ENCODE results near the gene IMPDH1.

Gene IMPDH1

GRCh38 chr7:128379900-128380479 is 29.8 kb downstream of the IMPDH1 start:
- no peaks in the 10 kb centered on the region for H3K27me3 ChIP-seq (ENCODE audit: control insufficient read depth in 5 of 5, insufficient read depth in 4 of 5, low read length in 5 of 5)
- no peak overlapping the region for H3K4me3 ChIP-seq (ENCODE audit: low read depth in 1 of 5, low read length in 5 of 5)
- H3K4me1 ChIP-seq (ENCODE audit: control insufficient read depth in 5 of 5, insufficient read depth in 5 of 5, low read length in 5 of 5), result peaks cover 0 to 18% (median 11%) of the 10 kb centered on the region in 5 donors
- H3K9me3 ChIP-seq (ENCODE audit: control insufficient read depth in 5 of 5, low read length in 5 of 5), result no peaks in the 10 kb centered on the region
- no peak overlapping the region for H3K27ac ChIP-seq (ENCODE audit: low read depth, low read length)
- H3K9ac ChIP-seq (ENCODE audit: low read length in 5 of 5), result no peak overlapping the region
- no peaks in the 10 kb centered on the region for H3K36me3 ChIP-seq (ENCODE audit: control insufficient read depth in 5 of 5, insufficient read depth in 5 of 5, low read length in 5 of 5)

DNA sequence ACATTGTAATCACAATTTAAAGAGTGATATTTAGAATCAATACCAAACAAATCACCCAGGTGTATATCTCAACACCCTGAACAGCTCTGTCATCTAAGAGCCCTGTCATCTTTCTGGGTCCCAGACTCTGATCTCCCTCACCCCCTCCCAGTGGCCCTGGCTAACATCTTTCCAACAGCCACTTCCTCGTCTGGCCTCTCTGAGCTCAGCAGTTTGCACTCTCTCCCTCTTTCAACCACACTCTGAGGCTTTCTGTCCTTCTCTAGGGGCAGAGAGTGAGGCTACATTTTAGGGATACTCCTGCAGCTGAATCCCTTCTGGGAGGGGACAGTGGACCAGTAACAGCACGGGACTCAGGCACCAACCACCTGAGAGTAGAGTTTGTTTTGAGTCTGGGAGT is 31.1 kb downstream of the IMPDH1 start:
- H3K4me1 ChIP-seq (ENCODE audit: control insufficient read depth in 5 of 5, insufficient read depth in 5 of 5, low read length in 5 of 5), result peaks cover 0 to 15% (median 9%) of the 10 kb centered on the region in 5 donors
- H3K4me3 ChIP-seq (ENCODE audit: low read depth in 1 of 5, low read length in 5 of 5), result no peak overlapping the region
- H3K9ac ChIP-seq (ENCODE audit: low read length in 5 of 5), result no peak overlapping the region
- no peaks in the 10 kb centered on the region for H3K36me3 ChIP-seq (ENCODE audit: control insufficient read depth in 5 of 5, insufficient read depth in 5 of 5, low read length in 5 of 5)
- H3K27me3 ChIP-seq (ENCODE audit: control insufficient read depth in 5 of 5, insufficient read depth in 4 of 5, low read length in 5 of 5), result no peaks in the 10 kb centered on the region
- H3K27ac ChIP-seq (ENCODE audit: low read depth, low read length), result no peak overlapping the region
- peaks cover 0 to 2% (median 0%) of the 10 kb centered on the region in 5 donors for H3K9me3 ChIP-seq (ENCODE audit: control insufficient read depth in 5 of 5, low read length in 5 of 5)

GRCh38 chr7:128376077-128376476 is 33.7 kb downstream of the IMPDH1 start:
- H3K9me3 ChIP-seq (ENCODE audit: control insufficient read depth in 5 of 5, low read length in 5 of 5), result peaks cover 0 to 2% (median 0%) of the 10 kb centered on the region in 5 donors
- H3K4me3 ChIP-seq (ENCODE audit: low read depth in 1 of 5, low read length in 5 of 5), result no peak overlapping the region
- no peak overlapping the region for H3K27ac ChIP-seq (ENCODE audit: low read depth, low read length)
- peaks cover 0 to 4% (median under 1%) of the 10 kb centered on the region in 5 donors for H3K4me1 ChIP-seq (ENCODE audit: control insufficient read depth in 5 of 5, insufficient read depth in 5 of 5, low read length in 5 of 5)
- H3K27me3 ChIP-seq (ENCODE audit: control insufficient read depth in 5 of 5, insufficient read depth in 4 of 5, low read length in 5 of 5), result no peaks in the 10 kb centered on the region
- H3K36me3 ChIP-seq (ENCODE audit: control insufficient read depth in 5 of 5, insufficient read depth in 5 of 5, low read length in 5 of 5), result no peaks in the 10 kb centered on the region
- no peak overlapping the region for H3K9ac ChIP-seq (ENCODE audit: low read length in 5 of 5)

DNA sequence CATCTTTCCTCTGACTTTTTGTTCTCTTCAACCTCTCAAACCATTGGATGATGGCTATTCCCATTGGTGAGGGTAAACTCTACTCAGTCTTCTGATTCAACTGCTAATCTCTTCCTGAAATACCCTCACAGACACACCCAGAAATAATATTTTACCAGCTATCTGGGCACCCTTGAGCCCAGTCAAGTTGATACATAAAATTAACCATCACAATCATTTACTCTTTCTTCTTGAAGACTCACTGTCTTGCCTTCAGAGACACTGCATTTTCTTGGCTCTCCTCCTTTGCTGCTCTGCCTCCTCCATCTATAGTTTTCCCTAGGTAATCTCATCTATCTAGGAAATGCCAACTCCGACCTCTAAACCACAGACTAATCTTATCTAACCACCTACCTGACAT is 35.7 kb downstream of the IMPDH1 start:
- H3K9me3 ChIP-seq (ENCODE audit: control insufficient read depth in 5 of 5, low read length in 5 of 5), result peaks cover 0 to 2% (median 0%) of the 10 kb centered on the region in 5 donors
- H3K4me1 ChIP-seq (ENCODE audit: control insufficient read depth in 5 of 5, insufficient read depth in 5 of 5, low read length in 5 of 5), result no peaks in the 10 kb centered on the region
- H3K27me3 ChIP-seq (ENCODE audit: control insufficient read depth in 5 of 5, insufficient read depth in 4 of 5, low read length in 5 of 5), result no peaks in the 10 kb centered on the region
- H3K27ac ChIP-seq (ENCODE audit: low read depth, low read length), result no peak overlapping the region
- no peak overlapping the region for H3K9ac ChIP-seq (ENCODE audit: low read length in 5 of 5)
- no peaks in the 10 kb centered on the region for H3K36me3 ChIP-seq (ENCODE audit: control insufficient read depth in 5 of 5, insufficient read depth in 5 of 5, low read length in 5 of 5)
- H3K4me3 ChIP-seq (ENCODE audit: low read depth in 1 of 5, low read length in 5 of 5), result no peak overlapping the region

GRCh38 chr7:128373606-128374005 is 36.2 kb downstream of the IMPDH1 start:
- Histone ChIP-seq H3K27me3 (ENCODE audit: control insufficient read depth in 5 of 5, insufficient read depth in 4 of 5, low read length in 5 of 5) (no peaks in the 10 kb centered on the region), H3K9ac (ENCODE audit: low read length in 5 of 5) (no peak overlapping the region), H3K4me1 (ENCODE audit: control insufficient read depth in 5 of 5, insufficient read depth in 5 of 5, low read length in 5 of 5) (no peaks in the 10 kb centered on the region), H3K4me3 (ENCODE audit: low read depth in 1 of 5, low read length in 5 of 5) (no peak overlapping the region), H3K36me3 (ENCODE audit: control insufficient read depth in 5 of 5, insufficient read depth in 5 of 5, low read length in 5 of 5) (no peaks in the 10 kb centered on the region), H3K9me3 (ENCODE audit: control insufficient read depth in 5 of 5, low read length in 5 of 5) (peaks cover 0 to 2% (median 0%) of the 10 kb centered on the region in 5 donors), H3K27ac (ENCODE audit: low read depth, low read length) (no peak overlapping the region)

DNA sequence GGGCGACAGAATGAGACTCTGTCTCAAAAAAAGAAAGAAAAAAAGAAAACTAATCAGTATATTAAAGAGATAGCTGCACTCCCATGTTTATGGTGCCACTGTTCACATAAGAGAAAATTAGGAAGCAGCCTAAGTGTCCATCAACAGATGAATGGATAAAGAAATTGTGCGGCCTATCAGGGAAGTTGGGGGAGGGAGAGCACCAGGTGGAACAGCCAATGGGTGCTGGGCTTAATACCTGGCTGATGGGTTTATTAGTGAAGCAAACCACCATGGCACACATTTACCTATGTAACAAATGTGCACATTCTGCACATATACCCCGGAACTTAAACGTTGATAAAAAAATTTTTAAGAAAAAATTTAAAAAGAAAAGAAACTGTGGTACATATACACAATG is 39.3 kb downstream of the IMPDH1 start:
- H3K4me1 ChIP-seq (ENCODE audit: control insufficient read depth in 5 of 5, insufficient read depth in 5 of 5, low read length in 5 of 5), result no peaks in the 10 kb centered on the region
- H3K36me3 ChIP-seq (ENCODE audit: control insufficient read depth in 5 of 5, insufficient read depth in 5 of 5, low read length in 5 of 5), result no peaks in the 10 kb centered on the region
- H3K27me3 ChIP-seq (ENCODE audit: control insufficient read depth in 5 of 5, insufficient read depth in 4 of 5, low read length in 5 of 5), result no peaks in the 10 kb centered on the region
- no peak overlapping the region for H3K4me3 ChIP-seq (ENCODE audit: low read depth in 1 of 5, low read length in 5 of 5)
- peaks cover 0 to 2% (median 0%) of the 10 kb centered on the region in 5 donors for H3K9me3 ChIP-seq (ENCODE audit: control insufficient read depth in 5 of 5, low read length in 5 of 5)
- H3K27ac ChIP-seq (ENCODE audit: low read depth, low read length), result no peak overlapping the region
- H3K9ac ChIP-seq (ENCODE audit: low read length in 5 of 5), result no peak overlapping the region

- Histone ChIP-seq H3K27ac (ENCODE audit: low read depth, low read length) (no peak overlapping the region), H3K9ac (ENCODE audit: low read length in 5 of 5) (no peak overlapping the region), H3K36me3 (ENCODE audit: control insufficient read depth in 5 of 5, insufficient read depth in 5 of 5, low read length in 5 of 5) (no peaks in the 10 kb centered on the region), H3K4me3 (ENCODE audit: low read depth in 1 of 5, low read length in 5 of 5) (no peak overlapping the region), H3K9me3 (ENCODE audit: control insufficient read depth in 5 of 5, low read length in 5 of 5) (no peaks in the 10 kb centered on the region), H3K4me1 (ENCODE audit: control insufficient read depth in 5 of 5, insufficient read depth in 5 of 5, low read length in 5 of 5) (peaks cover 0 to 5% (median 3%) of the 10 kb centered on the region in 5 donors), H3K27me3 (ENCODE audit: control insufficient read depth in 5 of 5, insufficient read depth in 4 of 5, low read length in 5 of 5) (peaks cover 0 to 7% (median 0%) of the 10 kb centered on the region in 5 donors)
Observed at GRCh38 chr7:128366986-128367385, 42.8 kb downstream of the IMPDH1 start.

DNA sequence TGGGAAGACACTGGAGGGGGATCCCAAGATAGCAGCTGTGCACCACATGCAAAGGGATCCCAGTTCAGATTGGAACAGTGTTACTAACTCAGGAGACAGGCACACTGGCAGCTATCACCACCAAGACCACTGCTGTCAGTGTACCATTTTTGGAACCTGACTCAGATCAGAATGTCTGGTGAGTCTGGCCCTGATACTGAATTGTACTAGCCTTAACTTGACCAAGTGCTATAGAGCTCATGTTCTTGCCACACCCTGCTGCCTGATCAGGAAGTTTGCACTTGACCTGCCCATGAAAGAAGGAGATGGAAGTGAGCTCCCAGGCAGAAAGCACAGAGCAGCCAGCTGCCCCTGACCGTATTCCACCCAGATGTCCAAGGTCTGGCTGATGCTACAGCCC is 43.5 kb downstream of the IMPDH1 start:
- H3K9ac ChIP-seq (ENCODE audit: low read length in 5 of 5), result no peak overlapping the region
- peaks cover 0 to 7% (median 0%) of the 10 kb centered on the region in 5 donors for H3K27me3 ChIP-seq (ENCODE audit: control insufficient read depth in 5 of 5, insufficient read depth in 4 of 5, low read length in 5 of 5)

GRCh38 chr7:128365432-128365831 is 44.4 kb downstream of the IMPDH1 start:
- H3K9ac ChIP-seq (ENCODE audit: low read length in 5 of 5), result no peak overlapping the region

More for the DNA sequence above, 43.5 kb downstream of the IMPDH1 start:
- H3K9me3 ChIP-seq (ENCODE audit: control insufficient read depth in 5 of 5, low read length in 5 of 5), result no peaks in the 10 kb centered on the region
- no peaks in the 10 kb centered on the region for H3K36me3 ChIP-seq (ENCODE audit: control insufficient read depth in 5 of 5, insufficient read depth in 5 of 5, low read length in 5 of 5)
- H3K27ac ChIP-seq (ENCODE audit: low read depth, low read length), result no peak overlapping the region
- peaks cover 0 to 8% (median 6%) of the 10 kb centered on the region in 5 donors for H3K4me1 ChIP-seq (ENCODE audit: control insufficient read depth in 5 of 5, insufficient read depth in 5 of 5, low read length in 5 of 5)
- no peak overlapping the region for H3K4me3 ChIP-seq (ENCODE audit: low read depth in 1 of 5, low read length in 5 of 5)

DNA sequence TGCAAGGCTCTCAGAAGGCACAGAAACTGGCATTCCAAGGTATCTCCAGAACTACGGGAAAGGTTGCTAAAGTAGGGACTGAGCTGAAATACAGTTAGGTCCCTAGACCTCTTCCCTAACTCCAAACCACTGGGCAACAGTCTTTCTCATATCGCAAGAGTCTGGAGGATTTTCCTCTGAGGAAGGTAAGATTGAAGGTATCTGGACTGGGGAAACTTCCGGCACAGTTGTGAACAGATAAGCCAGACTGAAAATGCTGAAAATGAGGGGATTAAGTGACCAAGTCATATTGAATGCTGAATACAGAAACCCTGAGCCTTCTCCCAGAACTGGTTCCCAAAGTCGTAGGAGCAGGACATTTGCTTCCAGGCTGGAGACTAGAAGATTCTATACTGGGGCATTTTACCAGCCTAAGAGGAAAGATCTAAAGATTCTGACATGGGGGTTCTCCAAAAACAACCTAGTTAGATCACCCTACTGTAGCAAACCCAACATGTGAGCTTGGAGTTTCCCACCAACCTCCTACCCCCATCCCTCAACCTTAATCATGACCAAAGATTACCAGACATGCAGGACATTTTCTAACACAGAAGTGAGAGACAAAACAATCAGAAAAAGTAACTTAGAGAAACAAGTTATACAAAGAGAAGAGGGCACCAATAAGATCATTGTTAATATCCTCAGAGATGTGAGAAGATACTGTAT is 45.5 kb downstream of the IMPDH1 start:
- Histone ChIP-seq H3K36me3 (ENCODE audit: control insufficient read depth in 5 of 5, insufficient read depth in 5 of 5, low read length in 5 of 5) (no peaks in the 10 kb centered on the region), H3K27me3 (ENCODE audit: control insufficient read depth in 5 of 5, insufficient read depth in 4 of 5, low read length in 5 of 5) (peaks cover 0 to 7% (median 0%) of the 10 kb centered on the region in 5 donors), H3K9me3 (ENCODE audit: control insufficient read depth in 5 of 5, low read length in 5 of 5) (no peaks in the 10 kb centered on the region), H3K9ac (ENCODE audit: low read length in 5 of 5) (no peak overlapping the region), H3K4me3 (ENCODE audit: low read depth in 1 of 5, low read length in 5 of 5) (no peak overlapping the region), H3K27ac (ENCODE audit: low read depth, low read length) (no peak overlapping the region), H3K4me1 (ENCODE audit: control insufficient read depth in 5 of 5, insufficient read depth in 5 of 5, low read length in 5 of 5) (peaks cover 2 to 27% (median 23%) of the 10 kb centered on the region in 5 donors)

More at GRCh38 chr7:128365432-128365831, 44.4 kb downstream of the IMPDH1 start:
- H3K27ac ChIP-seq (ENCODE audit: low read depth, low read length), result no peak overlapping the region
- H3K4me3 ChIP-seq (ENCODE audit: low read depth in 1 of 5, low read length in 5 of 5), result no peak overlapping the region
- peaks cover 0 to 7% (median 0%) of the 10 kb centered on the region in 5 donors for H3K27me3 ChIP-seq (ENCODE audit: control insufficient read depth in 5 of 5, insufficient read depth in 4 of 5, low read length in 5 of 5)
- no peaks in the 10 kb centered on the region for H3K9me3 ChIP-seq (ENCODE audit: control insufficient read depth in 5 of 5, low read length in 5 of 5)
- no peaks in the 10 kb centered on the region for H3K36me3 ChIP-seq (ENCODE audit: control insufficient read depth in 5 of 5, insufficient read depth in 5 of 5, low read length in 5 of 5)
- H3K4me1 ChIP-seq (ENCODE audit: control insufficient read depth in 5 of 5, insufficient read depth in 5 of 5, low read length in 5 of 5), result peaks cover 0 to 16% (median 14%) of the 10 kb centered on the region in 5 donors
